ENCODE results near the gene SLITRK3.

Gene SLITRK3

DNA sequence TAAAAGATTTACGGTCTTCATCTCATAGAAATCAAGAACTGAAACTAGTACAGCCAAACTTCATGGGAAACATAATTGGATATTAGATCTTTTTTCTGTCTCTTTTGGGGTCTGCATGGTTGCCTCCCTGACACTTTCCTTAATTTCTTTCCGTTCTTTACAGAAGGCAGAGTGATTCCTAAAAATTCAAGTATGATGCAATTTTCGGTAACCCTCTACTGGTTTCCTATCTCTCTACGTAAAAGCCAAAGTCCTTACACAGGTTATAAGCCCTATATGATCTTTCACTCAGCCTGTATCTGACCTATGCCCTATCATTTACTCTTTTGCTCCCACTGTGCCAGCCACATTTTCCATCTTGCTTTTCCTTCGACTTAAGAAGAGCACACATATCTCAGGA lies 6.8 kb upstream of the SLITRK3 start:
- TF ChIP-seq, protein P1, sequence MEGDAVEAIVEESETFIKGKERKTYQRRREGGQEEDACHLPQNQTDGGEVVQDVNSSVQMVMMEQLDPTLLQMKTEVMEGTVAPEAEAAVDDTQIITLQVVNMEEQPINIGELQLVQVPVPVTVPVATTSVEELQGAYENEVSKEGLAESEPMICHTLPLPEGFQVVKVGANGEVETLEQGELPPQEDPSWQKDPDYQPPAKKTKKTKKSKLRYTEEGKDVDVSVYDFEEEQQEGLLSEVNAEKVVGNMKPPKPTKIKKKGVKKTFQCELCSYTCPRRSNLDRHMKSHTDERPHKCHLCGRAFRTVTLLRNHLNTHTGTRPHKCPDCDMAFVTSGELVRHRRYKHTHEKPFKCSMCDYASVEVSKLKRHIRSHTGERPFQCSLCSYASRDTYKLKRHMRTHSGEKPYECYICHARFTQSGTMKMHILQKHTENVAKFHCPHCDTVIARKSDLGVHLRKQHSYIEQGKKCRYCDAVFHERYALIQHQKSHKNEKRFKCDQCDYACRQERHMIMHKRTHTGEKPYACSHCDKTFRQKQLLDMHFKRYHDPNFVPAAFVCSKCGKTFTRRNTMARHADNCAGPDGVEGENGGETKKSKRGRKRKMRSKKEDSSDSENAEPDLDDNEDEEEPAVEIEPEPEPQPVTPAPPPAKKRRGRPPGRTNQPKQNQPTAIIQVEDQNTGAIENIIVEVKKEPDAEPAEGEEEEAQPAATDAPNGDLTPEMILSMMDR (IDR thresholded peaks at IDR 0.05; ENCODE audit: low read depth, low read length) = no peak
- no peak overlapping the region for H3K4me3 ChIP-seq (ENCODE audit: low read depth, low read length)

DNA sequence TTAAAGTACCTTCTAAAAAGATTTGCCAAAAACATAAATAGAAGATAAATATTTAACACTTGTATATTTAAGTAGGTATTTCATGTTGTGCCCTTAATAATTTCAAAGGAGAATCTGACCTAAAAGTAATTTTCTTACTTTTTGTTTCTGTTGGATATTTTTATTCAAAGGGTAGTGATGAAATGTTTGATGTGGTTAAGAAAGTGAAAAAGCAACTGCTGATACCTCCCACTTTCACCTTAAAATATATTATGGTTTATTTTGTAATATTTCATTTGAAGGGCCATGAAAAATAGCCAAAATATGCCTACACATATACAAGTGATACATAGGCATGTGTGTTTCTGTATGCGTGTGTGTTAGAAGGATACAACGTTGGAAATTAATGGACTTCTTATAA lies 5.8 kb upstream of the SLITRK3 start:
- Histone ChIP-seq H3K9me3 (no peaks in the 10 kb centered on the region), H3K4me1 (peaks cover 5% of the 10 kb centered on the region; the same call in 1 of the 2 replicates), H3K4me3 (ENCODE audit: low read depth, low read length) (no peak overlapping the region), H3K36me3 (no peaks in the 10 kb centered on the region), H3K27me3 (peaks cover 27% of the 10 kb centered on the region)
- TF ChIP-seq, protein P1 (IDR thresholded peaks at IDR 0.05; ENCODE audit: low read depth, low read length) = no peak
- no peak for DNase-seq

More for the DNA sequence above, 6.8 kb upstream of the SLITRK3 start:
- DNase-seq = no peak
- Histone ChIP-seq H3K36me3 (no peaks in the 10 kb centered on the region), H3K27me3 (peaks cover 17% of the 10 kb centered on the region), H3K9me3 (no peaks in the 10 kb centered on the region), H3K4me1 (no peaks in the 10 kb centered on the region)

DNA sequence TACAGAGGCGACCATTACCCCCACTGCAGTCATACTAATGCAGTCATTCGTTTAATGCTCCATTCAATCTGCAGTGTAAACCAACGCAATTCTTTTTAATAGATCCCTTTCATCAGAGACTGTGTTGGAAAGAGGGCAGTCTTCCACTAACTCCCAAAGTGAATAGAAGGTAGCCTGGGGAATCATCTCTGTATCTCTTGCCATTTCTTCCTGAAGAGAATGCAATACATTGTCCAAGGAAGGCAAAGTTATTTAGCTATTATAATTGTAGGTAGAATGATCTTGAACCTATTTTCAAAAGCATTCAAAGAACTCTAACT lies 1.3 kb upstream of the SLITRK3 start:
- Histone ChIP-seq H3K27me3 (peaks cover 67% of the 10 kb centered on the region), H3K4me1 (peaks cover 5% of the 10 kb centered on the region; the same call in 1 of the 2 replicates), H3K9me3 (no peaks in the 10 kb centered on the region), H3K4me3 (ENCODE audit: low read depth, low read length) (no peak overlapping the region), H3K36me3 (no peaks in the 10 kb centered on the region)
- DNase-seq = no peak
- TF ChIP-seq, protein P1 (IDR thresholded peaks at IDR 0.05; ENCODE audit: low read depth, low read length) = no peak

DNA sequence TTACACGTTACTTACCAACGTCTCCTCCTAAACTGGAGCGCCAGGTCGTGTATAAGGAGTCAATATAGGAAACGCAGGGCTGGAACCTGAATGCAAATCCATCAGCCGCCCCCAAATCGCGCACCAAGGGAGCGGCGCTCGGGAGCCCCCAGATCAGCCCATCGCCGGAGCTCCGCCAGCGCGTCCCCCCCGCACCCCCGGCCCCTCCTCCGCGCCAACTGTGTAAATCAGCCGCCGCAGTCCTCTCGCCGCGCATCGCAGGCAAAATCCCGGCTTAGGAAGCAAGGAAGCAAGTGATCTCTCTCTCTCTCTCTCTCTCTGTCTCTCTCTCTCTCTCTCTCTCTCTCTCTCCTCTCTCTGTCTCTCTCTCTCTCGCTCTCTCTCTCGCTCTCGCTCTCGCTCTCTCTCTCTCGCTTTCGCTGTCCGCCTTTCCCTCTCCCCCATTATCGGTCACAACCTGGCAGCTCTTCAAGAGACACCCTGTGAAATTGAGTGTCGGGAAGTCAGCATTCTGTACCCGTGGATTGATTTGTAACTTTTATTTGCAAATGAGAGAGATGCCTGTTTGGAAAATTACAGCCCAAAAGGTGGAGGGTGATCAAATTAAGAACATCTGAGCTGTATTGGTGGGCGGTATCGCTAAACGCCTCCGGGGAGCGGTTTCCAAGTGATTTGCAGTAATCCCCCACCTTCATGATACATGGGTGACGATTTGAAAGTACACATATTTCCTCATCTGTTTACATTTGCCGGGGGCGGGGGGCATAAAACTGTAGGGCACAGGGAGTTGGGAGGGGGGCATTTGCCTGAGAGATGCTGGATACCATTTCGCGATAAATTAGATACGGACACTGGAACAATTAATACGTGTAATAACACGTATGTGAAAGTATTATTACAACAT lies 645 bp upstream of the SLITRK3 start:
- TF ChIP-seq, protein P1 (IDR thresholded peaks at IDR 0.05; ENCODE audit: low read depth, low read length) = no peak
- no peaks in the 10 kb centered on the region for H3K36me3 ChIP-seq
- H3K9me3 ChIP-seq = no peaks in the 10 kb centered on the region
- peak; percentile 8 for DNase-seq
- H3K27me3 ChIP-seq = peaks cover 73% of the 10 kb centered on the region
- peaks cover 5% of the 10 kb centered on the region; the same call in 1 of the 2 replicates for H3K4me1 ChIP-seq
- H3K4me3 ChIP-seq (ENCODE audit: low read depth, low read length) = peak overlapping the region; percentile 53

DNA sequence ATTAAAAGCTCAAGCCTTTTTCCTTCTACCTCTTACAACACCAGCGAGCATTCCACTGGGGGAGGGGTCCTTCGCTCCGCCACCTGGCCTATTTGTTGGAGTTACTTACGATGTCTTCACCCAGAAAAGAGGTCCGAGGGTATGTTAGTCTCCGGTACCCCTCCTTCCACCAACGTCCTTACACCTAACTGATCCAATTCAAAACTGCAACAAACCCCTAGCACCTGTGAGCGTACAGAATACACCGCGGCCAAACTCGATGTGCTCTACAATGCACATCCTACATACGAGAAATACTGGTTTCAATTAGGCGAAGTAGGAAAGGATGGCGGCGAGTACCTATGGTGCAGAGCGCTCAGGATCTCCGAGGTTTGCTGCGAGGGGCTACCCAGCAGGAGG lies 944 bp downstream of the SLITRK3 start:
- Histone ChIP-seq H3K4me1 (peaks cover 5% of the 10 kb centered on the region; the same call in 1 of the 2 replicates), H3K9me3 (no peaks in the 10 kb centered on the region), H3K36me3 (no peaks in the 10 kb centered on the region), H3K27me3 (peaks cover 82% of the 10 kb centered on the region), H3K4me3 (ENCODE audit: low read depth, low read length) (peak overlapping the region; percentile 53)
- no peak for DNase-seq
- TF ChIP-seq, protein P1 (IDR thresholded peaks at IDR 0.05; ENCODE audit: low read depth, low read length) = no peak
